GM19468 (cell line): ENCODE results near the gene AADAT.

ENCODE experiments used
- ATAC-seq: cut with Tn5 transposase; IDR thresholded peaks from one replicate; pipeline ENCODE4 v1.9.1; 2021; ENCODE audit warnings: mild to moderate bottlenecking, moderate library complexity, moderate number of reproducible peaks; ENCODE audit not compliant: unreplicated experiment; ENCODE audit errors: extremely low read depth

Gene AADAT

GRCh38 chr4:170038232-170038631, 51.5 kb downstream of the AADAT start:
- no peak for ATAC-seq

GRCh38 chr4:170037481-170037880, 52.3 kb downstream of the AADAT start:
- no peak for ATAC-seq

- no peak for ATAC-seq
Measured at GRCh38 chr4:170035845-170036244, 53.9 kb downstream of the AADAT start.

GRCh38 chr4:170035231-170035630, 54.5 kb downstream of the AADAT start:
- ATAC-seq: no peak

GRCh38 chr4:170033999-170034398, 55.8 kb downstream of the AADAT start:
- ATAC-seq: no peak

GRCh38 chr4:170030121-170030520, 59.6 kb downstream of the AADAT start:
- ATAC-seq: no peak

- ATAC-seq: peak; percentile 41
Measured at GRCh38 chr4:170027181-170027829, 62.5 kb downstream of the AADAT start.

- peak; percentile 87 for ATAC-seq
Measured at GRCh38 chr4:170026253-170027021, 63.3 kb downstream of the AADAT start, which contains the start of gene MFAP3L. TSS of gene MFAP3L (minus strand) at chr4:170026395. CDS start at chr4:170005877, 20,518 bp downstream.

- ATAC-seq: no peak
Measured at GRCh38 chr4:170025523-170026252, 64.1 kb downstream of the AADAT start.

GRCh38 chr4:170022211-170022610, 67.5 kb downstream of the AADAT start:
- no peak for ATAC-seq

- no peak for ATAC-seq
Measured at GRCh38 chr4:170017252-170017651, 72.5 kb downstream of the AADAT start.

GRCh38 chr4:170015285-170015684, 74.5 kb downstream of the AADAT start:
- ATAC-seq: no peak

GRCh38 chr4:170014359-170015011, 75.3 kb downstream of the AADAT start:
- ATAC-seq: no peak

GRCh38 chr4:170012629-170012958, 77.2 kb downstream of the AADAT start:
- ATAC-seq: no peak

- no peak for ATAC-seq
Measured at GRCh38 chr4:170011921-170012628, 77.7 kb downstream of the AADAT start.
